SK-N-SH (cell line): ENCODE results near the gene RCN1. TPM values are rescaled to one million over a fixed set of nuclear protein-coding genes. Genes with fewer than 3 reads are reported as not detected.

ENCODE experiments used
- CTCF ChIA-PET: fragments of 300-600, 350-600 bp; formaldehyde crosslinking; extraction: SDS; loops from one replicate; lab custom pipeline; 2021; lab: Yijun Ruan, JAX
- POLR2A ChIA-PET: fragments of 350-600 bp; sonication (Branson Sonifier 250); formaldehyde crosslinking; extraction: SDS; loops from one replicate; lab custom pipeline; 2020; ENCODE audit warnings: antibody characterized with exemption, inconsistent platforms; lab: Yijun Ruan, JAX
- DNase-seq: peaks from one replicate; pipeline ENCODE4 v3.0.0; 2012
- H2AFZ ChIP-seq: fragments of 200-600 bp; sonication (generic); 2 replicates; pipeline ENCODE4 v1.8.1; 2016; ENCODE audit warnings: antibody characterized with exemption, mild to moderate bottlenecking, low read depth
- H3F3A ChIP-seq: fragments of 200-600 bp; sonication (generic); replicated peaks from 2 replicates; pipeline ENCODE3; 2016; ENCODE audit warnings: antibody characterized with exemption, mild to moderate bottlenecking; ENCODE audit not compliant: insufficient read depth
- H3K27ac ChIP-seq, 2 experiments: fragments of 200-500 bp in 1 of 2; fragments of 200-600 bp in 1 of 2; sonication (Bioruptor generic) in 1 of 2; sonication (generic), shearing (Covaris generic) in 1 of 2; 2 replicates each; pipeline versions ENCODE4 v1.5.1 to v1.6.1; 2014 to 2016; ENCODE audit warnings: low read depth in 2 of 2, inconsistent platforms in 1 of 2, low read length in 1 of 2, mild to moderate bottlenecking in 1 of 2, mixed read lengths in 1 of 2
- H3K27me3 ChIP-seq: fragments of 200-600 bp; sonication (generic), shearing (Covaris generic); 2 replicates; pipeline ENCODE4 v1.6.1; 2016; ENCODE audit warnings: mixed run types; ENCODE audit not compliant: insufficient read depth
- H3K36me3 ChIP-seq, 2 experiments: fragments of 200-500 bp in 1 of 2; fragments of 200-600 bp in 1 of 2; sonication (Bioruptor generic) in 1 of 2; sonication (generic) in 1 of 2; replicated peaks in 1 of 2; 2 replicates each; pipeline versions ENCODE3 to v1.5.1; 2014 to 2016; ENCODE audit warnings: low read length in 1 of 2, mild to moderate bottlenecking in 1 of 2; ENCODE audit not compliant: insufficient read depth in 2 of 2, control insufficient read depth in 1 of 2
- H3K4me1 ChIP-seq, 2 experiments: fragments of 200-500 bp in 1 of 2; fragments of 200-600 bp in 1 of 2; sonication (Bioruptor generic) in 1 of 2; sonication (generic), shearing (Covaris generic) in 1 of 2; 2 replicates each; pipeline versions ENCODE4 v1.5.1 to v1.6.1; 2014 to 2016; ENCODE audit warnings: low read depth in 1 of 2, low read length in 1 of 2, mixed run types in 1 of 2; ENCODE audit not compliant: insufficient read depth in 2 of 2, control insufficient read depth in 1 of 2
- H3K4me2 ChIP-seq: fragments of 200-600 bp; sonication (generic), shearing (Covaris generic); 2 replicates; pipeline ENCODE4 v1.6.1; 2017; ENCODE audit warnings: mixed run types
- H3K4me3 ChIP-seq, 2 experiments: fragments of 200-500 bp in 1 of 2; fragments of 200-600 bp in 1 of 2; sonication (Bioruptor generic) in 1 of 2; sonication (generic), shearing (Covaris generic) in 1 of 2; 2 replicates each; pipeline versions ENCODE4 v1.5.1 to v1.8.1; 2014 to 2016; ENCODE audit warnings: low read depth in 2 of 2, inconsistent platforms in 1 of 2, low read length in 1 of 2, mild to moderate bottlenecking in 1 of 2, mixed read lengths in 1 of 2, moderate library complexity in 1 of 2
- H3K79me2 ChIP-seq: fragments of 200-600 bp; sonication (generic); 2 replicates; pipeline ENCODE4 v1.8.1; 2017; ENCODE audit warnings: mild to moderate bottlenecking; ENCODE audit not compliant: insufficient read depth
- H3K9ac ChIP-seq: fragments of 200-600 bp; sonication (generic); 2 replicates; pipeline ENCODE4 v1.6.1; 2017; ENCODE audit warnings: mixed run types
- H3K9me2 ChIP-seq: fragments of 200-600 bp; sonication (generic); 2 replicates; pipeline ENCODE4 v1.6.1; 2017; ENCODE audit warnings: mixed run types
- H3K9me3 ChIP-seq: fragments of 200-600 bp; sonication (generic); 2 replicates; pipeline ENCODE4 v1.6.1; 2017; ENCODE audit warnings: mixed run types, mild to moderate bottlenecking, moderate library complexity
- H4K20me1 ChIP-seq: fragments of 200-600 bp; sonication (generic); 2 replicates; pipeline ENCODE4 v1.6.1; 2017; ENCODE audit warnings: mild to moderate bottlenecking, mixed run types; ENCODE audit not compliant: insufficient read depth
- CTCF ChIP-seq: fragments of 200-600 bp; sonication (generic); IDR thresholded peaks from 2 replicates; pipeline ENCODE4 v1.6.1; 2017; ENCODE audit warnings: antibody characterized with exemption, mild to moderate bottlenecking, moderate library complexity
- ELF1 ChIP-seq: IDR thresholded peaks from 2 replicates; pipeline ENCODE4 v1.4.0; 2012
- EP300 ChIP-seq, 2 experiments: IDR thresholded peaks; 2 replicates each; pipeline versions ENCODE4 v1.4.0 to v1.6.1; 2012; ENCODE audit warnings: borderline replicate concordance in 1 of 2, low read depth in 1 of 2, low read length in 1 of 2
- FOSL2 ChIP-seq: IDR thresholded peaks from 2 replicates; pipeline ENCODE4 v1.4.0; 2012; ENCODE audit warnings: low read depth, mild to moderate bottlenecking, moderate library complexity, borderline replicate concordance
- FOXJ3 ChIP-seq: sonication (generic); formaldehyde crosslinking; IDR thresholded peaks from 2 replicates; pipeline ENCODE4 v1.5.1; 2020; ENCODE audit warnings: mild to moderate bottlenecking, missing genetic modification reagents
- FOXM1 ChIP-seq: IDR thresholded peaks from 2 replicates; pipeline ENCODE4 v1.4.0; 2012; ENCODE audit warnings: low read depth, mild to moderate bottlenecking
- GATA2 ChIP-seq: sonication (generic); formaldehyde crosslinking; IDR thresholded peaks from 2 replicates; pipeline ENCODE4 v1.5.0; 2020; ENCODE audit warnings: mild to moderate bottlenecking, missing genetic modification reagents
- NFIC ChIP-seq: IDR thresholded peaks from 2 replicates; pipeline ENCODE4 v1.4.0; 2012; ENCODE audit warnings: borderline replicate concordance
- NRF1 ChIP-seq: IDR thresholded peaks from 2 replicates; pipeline ENCODE4 v1.6.1; 2012; ENCODE audit warnings: low read depth, mild to moderate bottlenecking, low read length
- RFX5 ChIP-seq: IDR thresholded peaks from 2 replicates; pipeline ENCODE4 v1.6.1; 2012; ENCODE audit warnings: mild to moderate bottlenecking, improper control_type of control experiment, low read length
- RXRA ChIP-seq: IDR thresholded peaks from 2 replicates; pipeline ENCODE4 v1.4.0; 2012; ENCODE audit warnings: low read depth, mild to moderate bottlenecking, borderline replicate concordance
- SIN3A ChIP-seq: IDR thresholded peaks from 2 replicates; pipeline ENCODE4 v1.6.1; 2012; ENCODE audit warnings: low read depth, mild to moderate bottlenecking, low read length, moderate library complexity, borderline replicate concordance
- TAF1 ChIP-seq: IDR thresholded peaks from 2 replicates; pipeline ENCODE4 v1.6.1; 2012; ENCODE audit warnings: low read depth, mild to moderate bottlenecking, low read length, moderate library complexity, borderline replicate concordance
- USF2 ChIP-seq: fragments of 150-350 bp; IDR thresholded peaks from 2 replicates; pipeline ENCODE4 v1.6.1; 2017; ENCODE audit warnings: antibody characterized with exemption, low read length, low read depth, borderline replicate concordance
- ZBTB33 ChIP-seq: IDR thresholded peaks from 2 replicates; pipeline ENCODE4 v1.4.0; 2012; ENCODE audit warnings: low read depth, borderline replicate concordance
- WGBS: methylation state at CpG from one replicate; pipeline ENCODE4 v1.1.6; 2017; ENCODE audit warnings: low lambda C conversion rate; 5-methylcytosine and 5-hydroxymethylcytosine counted together
- polyA plus RNA-seq, 3 experiments: library from polyadenylated mRNA; depleted of rRNA; stranded (reverse); fragments of >200 nt; gene quantifications; 2 replicates each; pipeline ENCODE4 v1.2.3, GENCODE V29; 2012

Gene RCN1
- polyA plus RNA-seq, 1 of the 3 experiments (the other 2 are of a cell fraction), result 63.3 TPM

GRCh38 chr11:32103941-32104340 lies 13.1 kb downstream of the RCN1 start:
- ChIA-PET CTCF (no interaction called here), POLR2A (no interaction called here)
- H3K9ac ChIP-seq, result no peak overlapping the region
- H3K9me2 ChIP-seq, result no peaks in the 10 kb centered on the region
- TF ChIP-seq NFIC (no peak), TAF1 (no peak), ELF1 (no peak), FOSL2 (no peak), EP300 (IDR thresholded peaks at IDR 0.05; ENCODE audit: borderline replicate concordance in 1 of 2, low read depth in 1 of 2, low read length in 1 of 2) (no peak), ZBTB33 (no peak), NRF1 (no peak), RXRA (no peak), USF2 (no peak), SIN3A (no peak), FOXJ3 (no peak), CTCF (no peak), RFX5 (no peak), GATA2 (CRISPR knock-in tag) (no peak), FOXM1 (no peak)
- no peak overlapping the region for H3K4me2 ChIP-seq
- no peak overlapping the region for H3K4me3 ChIP-seq
- H3K27me3 ChIP-seq, result no peaks in the 10 kb centered on the region
- no peak overlapping the region for H3K27ac ChIP-seq
- 100% methylated on average over 5 of the region's 5 CpGs for WGBS
- no peaks in the 10 kb centered on the region for H3K4me1 ChIP-seq
- no peaks in the 10 kb centered on the region for H3K9me3 ChIP-seq
- no peak overlapping the region for H2AFZ ChIP-seq
- H3K79me2 ChIP-seq, result no peaks in the 10 kb centered on the region
- no peaks in the 10 kb centered on the region for H4K20me1 ChIP-seq
- no peak for DNase-seq
- H3K36me3 ChIP-seq, result peaks cover 25 to 56% of the 10 kb centered on the region in 2 experiments
- peaks cover 9% of the 10 kb centered on the region for H3F3A ChIP-seq
